CD4-positive, alpha-beta T cell treated with Interleukin-1 beta for 1 hour (primary cell): ENCODE results near the gene TEKT2.

Experiments used
- DNase-seq, 2 donors: peaks; one replicate each; pipeline ENCODE4 v3.0.0-alpha.2; 2020 to 2022

Gene TEKT2

DNA sequence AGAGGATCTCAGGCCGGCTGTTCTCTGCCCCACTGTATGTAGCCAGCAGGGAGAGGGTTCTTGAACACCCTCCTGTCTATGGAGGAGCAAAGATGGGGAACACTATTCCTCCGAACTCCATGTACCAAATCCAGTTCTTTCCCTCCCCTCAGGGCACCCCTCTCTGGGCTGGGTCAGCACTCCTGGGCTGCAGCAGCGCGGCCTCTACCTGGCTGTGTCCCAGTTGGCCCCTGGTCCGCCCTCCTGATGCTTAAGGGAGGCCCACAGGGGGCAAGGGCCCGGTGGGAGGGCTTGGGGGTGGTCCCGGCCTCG lies 4.3 kb downstream of the TEKT2 start:
- no peak for DNase-seq

GRCh38 chr1:36088577-36089392 lies 4.9 kb downstream of the TEKT2 start, which contains the start of gene ADPRS:
Gene ADPRS, plus strand, starts transcription at chr1:36088892. Its CDS starts 13 bp downstream, at chr1:36088905.
- DNase-seq = peak; percentile 90 to 91

DNA sequence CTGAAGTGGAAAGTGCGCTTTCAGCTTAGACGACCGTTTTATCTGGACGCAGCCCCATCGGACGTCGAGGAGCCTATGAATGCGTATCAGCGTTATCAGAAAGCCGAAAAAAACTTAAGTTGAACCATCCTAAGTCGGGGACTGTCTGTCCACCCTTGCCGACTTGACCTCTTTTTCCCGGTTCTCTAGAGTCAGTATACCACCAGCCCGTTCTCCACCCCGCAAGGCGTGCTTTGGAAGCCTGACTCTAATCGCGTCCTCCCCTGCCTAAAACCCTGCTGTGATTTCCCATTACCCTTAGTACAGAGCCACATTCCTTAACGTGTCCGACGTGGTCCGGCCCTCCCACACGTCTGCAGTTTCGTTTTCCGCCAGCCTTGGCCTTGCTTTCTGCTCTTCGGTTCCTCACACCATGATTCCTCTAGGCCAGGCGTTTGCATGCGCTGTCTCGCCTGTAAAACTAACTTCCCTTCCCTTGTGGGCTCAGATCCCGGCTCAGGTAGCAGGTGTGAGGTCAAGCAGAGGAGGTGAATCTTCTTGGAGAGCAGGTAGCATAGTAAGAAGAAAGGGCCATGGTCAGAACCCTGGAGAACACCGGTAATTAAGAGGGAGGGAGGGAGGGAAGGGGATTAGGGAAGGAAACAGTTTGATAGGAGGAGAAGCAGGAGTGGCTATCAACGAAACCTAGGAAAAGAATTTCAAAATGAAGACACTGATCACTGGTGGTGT lies 5.7 kb downstream of the TEKT2 start:
- peak in 1 of 2 donors; percentile 7 for DNase-seq

DNA sequence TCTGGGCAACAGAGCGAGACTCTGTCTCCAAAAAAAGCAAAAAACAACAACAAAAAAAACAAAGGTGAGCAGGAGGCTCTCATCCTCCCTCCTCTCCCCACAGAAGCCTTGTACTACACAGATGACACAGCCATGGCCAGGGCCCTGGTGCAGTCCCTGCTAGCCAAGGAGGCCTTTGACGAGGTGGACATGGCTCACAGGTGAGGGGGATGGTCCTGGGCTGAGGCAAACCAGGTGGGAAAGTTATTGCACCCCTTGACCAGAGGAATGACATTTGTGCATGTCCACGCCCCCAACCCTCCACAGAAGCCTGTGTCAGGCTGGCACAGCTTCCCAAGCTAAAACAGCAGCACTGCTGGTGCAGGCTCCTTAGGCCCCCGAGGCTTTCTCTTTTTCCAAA lies 7.2 kb downstream of the TEKT2 start:
- DNase-seq = no peak

- no peak for DNase-seq
Measured at GRCh38 chr1:36091698-36092097, 7.8 kb downstream of the TEKT2 start.

DNA sequence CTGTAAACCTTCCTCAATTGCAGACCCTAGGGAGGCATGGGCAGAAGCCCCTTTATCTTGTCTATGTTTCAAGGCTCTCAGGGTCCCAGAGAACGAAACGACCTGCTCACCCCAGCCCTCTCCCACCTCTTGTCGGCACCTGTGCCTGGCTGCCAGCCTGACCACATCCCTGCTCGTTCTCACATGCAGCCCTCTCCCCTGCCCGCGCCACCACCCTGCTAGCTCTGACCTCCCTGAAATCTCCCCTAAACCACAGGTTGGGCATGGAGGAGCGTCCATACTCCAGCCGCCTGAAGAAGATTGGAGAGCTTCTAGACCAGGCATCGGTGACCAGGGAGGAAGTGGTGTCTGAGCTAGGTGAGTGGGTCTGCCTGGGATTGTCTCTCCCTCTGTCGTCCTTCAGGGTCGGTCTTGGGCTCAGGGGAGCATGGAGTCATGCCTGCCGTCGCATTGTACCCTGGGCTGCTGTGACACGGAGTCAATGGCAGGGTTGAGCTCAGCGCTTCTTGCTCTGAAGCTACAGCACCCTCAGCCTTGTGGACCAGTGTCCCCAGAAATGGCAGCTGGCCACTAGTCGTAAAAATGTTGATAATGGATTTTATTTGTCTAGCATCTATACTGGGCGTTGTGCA lies 8.4 kb downstream of the TEKT2 start:
- no peak for DNase-seq

- DNase-seq = no peak
Measured at GRCh38 chr1:36092798-36093185, 8.9 kb downstream of the TEKT2 start.

- no peak for DNase-seq
Measured at GRCh38 chr1:36093226-36093625, 9.3 kb downstream of the TEKT2 start.

DNA sequence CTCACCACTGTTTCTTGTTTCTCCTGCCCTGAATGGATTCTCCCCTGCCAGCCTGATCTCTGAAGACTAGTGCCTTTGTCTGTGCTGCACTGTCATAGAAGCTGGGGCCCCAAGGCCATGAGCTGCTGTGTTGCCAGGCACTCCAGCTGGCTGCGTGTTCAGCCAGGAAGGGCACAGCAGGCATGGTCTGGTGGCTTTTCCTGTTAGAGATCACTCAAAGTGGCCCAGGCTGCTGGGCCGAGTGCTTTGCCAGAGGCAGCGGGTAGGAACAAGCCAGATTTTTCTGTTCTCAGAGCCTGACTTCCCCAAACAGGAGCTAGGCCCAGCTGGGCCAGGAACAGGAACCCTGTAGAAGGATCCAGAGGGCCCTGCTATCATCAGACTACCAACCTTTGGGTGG lies 10.0 kb downstream of the TEKT2 start:
- no peak for DNase-seq

GRCh38 chr1:36094621-36095061 lies 10.7 kb downstream of the TEKT2 start:
- no peak for DNase-seq

DNA sequence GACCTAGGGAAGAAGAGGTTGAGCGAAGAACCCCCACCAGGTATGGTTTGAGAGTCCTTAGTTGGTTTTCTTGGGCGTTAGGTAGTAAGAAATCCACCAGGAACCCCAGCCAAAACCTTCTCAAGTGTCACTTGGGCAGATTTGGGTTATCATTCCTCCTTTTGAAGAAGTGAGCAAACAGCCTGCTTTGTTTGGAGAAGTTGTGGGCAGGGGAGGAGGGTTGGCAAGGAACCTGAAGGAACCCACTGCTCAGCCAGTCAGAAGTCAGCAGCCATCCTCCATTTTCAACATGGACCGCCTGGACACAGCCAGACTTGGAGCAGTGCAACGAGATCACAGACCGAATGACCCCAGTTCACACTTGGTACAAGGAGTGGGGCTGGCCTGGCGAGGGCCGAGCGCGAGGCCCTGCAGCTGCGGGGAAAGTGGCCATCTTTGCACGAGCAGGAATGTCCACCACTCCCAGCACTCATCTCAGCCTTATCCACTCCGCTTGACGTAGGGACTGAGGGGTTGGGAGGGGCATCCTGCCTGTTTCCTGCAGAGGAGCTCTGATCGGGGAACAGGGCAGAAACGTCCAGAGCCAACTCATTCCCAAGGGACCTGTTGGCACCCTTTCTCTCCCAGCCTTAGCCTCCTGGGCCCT lies 12.0 kb downstream of the TEKT2 start:
- DNase-seq = peak in 1 of 2 donors; percentile 41

DNA sequence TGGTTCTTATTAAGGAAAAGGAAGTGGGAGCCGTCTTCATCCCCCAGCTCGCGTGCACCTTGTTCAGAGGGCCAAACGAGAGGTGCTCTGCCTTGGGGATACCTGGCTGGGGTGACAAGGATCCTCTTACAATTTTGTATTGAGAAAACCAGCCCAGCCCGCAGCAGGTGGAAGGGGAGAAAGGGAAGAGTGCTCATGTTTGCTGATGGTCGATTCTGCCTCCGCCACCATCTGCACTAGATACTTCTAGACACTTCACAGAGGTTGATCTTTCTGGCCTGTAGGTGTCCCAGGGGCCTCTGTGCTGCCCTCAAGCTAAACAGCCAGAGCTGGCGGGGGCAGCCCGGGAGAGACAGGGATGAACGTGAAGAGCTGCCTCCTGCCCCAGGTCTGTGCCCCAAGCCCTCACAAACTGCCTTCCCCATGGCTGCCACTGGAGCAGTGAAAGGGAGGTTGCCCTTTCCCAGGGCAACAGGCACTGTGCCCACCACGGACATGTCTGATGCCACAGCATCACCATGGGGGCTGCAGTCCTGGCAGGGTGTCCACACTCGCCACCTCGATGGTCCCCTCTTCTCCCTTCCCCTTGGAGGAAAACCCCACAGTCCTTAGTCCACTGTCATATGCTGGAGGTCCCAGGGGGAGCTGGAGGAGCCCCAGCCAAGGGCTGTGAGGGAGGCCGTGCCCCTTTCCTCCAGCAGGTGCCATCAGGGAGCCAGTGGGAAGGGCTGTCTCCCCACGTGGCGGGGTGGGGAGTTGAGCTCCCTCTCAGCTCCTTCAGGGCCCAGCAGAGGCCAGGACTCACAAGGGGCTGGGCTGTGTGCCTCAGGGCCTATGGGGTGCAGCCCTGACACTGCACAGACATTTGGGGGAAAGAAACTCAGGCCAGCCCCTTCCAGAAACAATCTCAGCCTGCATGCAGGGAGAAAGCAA lies 12.9 kb downstream of the TEKT2 start:
- no peak for DNase-seq

- DNase-seq = no peak
Measured at GRCh38 chr1:36097693-36098585, 14.0 kb downstream of the TEKT2 start.

- no peak for DNase-seq
Measured at GRCh38 chr1:36098650-36099365, 14.9 kb downstream of the TEKT2 start.

DNA sequence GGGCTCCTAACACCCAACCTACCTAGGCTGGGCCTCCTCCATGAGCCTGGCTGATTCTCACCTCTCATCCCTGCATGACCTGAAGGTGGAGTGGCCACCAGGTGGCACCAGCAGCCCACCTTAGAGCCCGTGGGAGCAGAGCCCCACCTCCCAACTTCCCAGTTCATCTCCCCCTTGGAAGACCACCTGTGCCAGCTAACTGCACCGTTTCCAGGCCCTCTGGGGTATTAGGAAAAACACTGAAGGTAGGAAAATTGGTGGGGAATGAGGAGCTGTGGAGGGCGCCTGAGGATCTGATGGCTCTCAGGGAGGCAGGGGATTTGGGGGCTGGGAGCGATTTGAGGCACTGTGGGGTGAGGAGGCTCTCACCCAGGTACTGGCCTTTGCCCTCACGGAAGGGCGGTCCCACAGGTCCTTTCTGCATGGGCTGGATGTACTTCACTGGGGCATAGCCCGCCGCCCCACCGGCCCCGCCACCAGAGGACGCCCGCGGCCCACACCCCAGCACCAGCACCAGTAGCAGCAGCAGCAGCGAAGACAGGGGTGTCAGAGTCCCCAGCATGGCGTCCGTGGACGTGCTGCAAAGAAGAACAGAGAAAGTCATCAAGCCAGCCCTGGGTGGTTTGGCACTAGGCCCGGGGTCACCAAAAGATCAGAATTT lies 15.9 kb downstream of the TEKT2 start:
- DNase-seq = peak; percentile 73 to 74

DNA sequence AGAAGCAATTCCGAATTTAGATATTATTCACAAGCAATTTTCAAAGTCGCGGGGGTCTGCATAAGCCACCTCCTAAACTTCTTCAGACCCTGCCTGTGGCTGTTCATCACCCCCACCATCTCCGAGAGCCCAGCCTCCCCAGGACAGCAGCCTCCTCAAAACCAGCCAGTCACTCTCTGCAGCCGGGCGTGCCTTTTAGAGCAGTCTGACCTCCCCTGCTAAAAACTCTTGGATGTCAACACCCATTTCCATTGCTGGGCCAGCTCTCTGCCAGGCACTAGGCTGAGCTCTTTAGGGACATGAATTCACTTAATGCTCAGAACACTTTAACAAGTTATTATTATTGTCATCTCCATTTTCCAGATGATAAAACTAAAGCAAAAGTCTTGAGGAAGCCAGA lies 16.5 kb downstream of the TEKT2 start:
- no peak for DNase-seq

GRCh38 chr1:36101546-36101945 lies 17.7 kb downstream of the TEKT2 start:
- DNase-seq = no peak

DNA sequence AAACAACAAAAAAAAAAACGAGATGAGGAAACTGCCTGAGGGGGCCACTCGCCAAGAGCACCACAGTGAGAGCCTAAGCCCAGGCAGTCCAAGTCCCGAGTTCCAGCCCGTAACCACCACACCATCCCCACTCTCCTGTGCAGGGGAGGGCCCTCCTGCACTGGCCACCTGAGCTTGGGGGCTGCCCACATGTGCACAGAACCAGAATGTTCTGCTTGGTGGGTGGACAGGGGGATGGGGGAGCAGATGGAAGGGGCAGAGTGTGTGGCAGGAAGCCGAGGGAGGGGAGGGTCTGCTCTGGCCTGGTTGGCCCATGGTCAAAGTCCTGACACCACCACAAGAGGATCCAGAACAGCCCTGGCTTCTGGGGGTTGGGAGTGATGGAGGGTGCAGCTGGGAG lies 22.4 kb downstream of the TEKT2 start:
- no peak for DNase-seq

DNA sequence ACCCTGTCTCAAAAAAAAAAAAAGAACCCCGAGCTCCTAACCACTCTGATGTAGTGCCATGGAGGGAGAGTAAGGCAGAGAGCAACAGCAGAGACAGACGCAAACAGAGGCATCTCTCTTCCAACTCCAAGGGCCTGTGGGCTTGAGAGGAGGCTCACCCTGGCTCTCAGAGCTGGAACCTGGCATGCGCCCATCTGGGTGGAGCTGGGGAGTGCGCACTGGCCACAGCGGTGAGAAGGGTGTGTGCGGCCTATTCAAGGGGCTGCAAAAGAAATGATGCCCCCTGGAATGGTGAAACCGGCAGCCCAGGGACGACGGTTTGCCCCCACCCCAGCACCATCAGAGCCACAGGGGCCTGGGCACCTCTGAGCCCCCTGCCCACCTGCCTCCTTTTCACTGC lies 23.5 kb downstream of the TEKT2 start:
- no peak for DNase-seq

GRCh38 chr1:36108314-36108713 lies 24.4 kb downstream of the TEKT2 start:
- no peak for DNase-seq
